DMS53 (cell line): ENCODE measurements around the gene ANTXRL.
"Not testable (repeated sequence)": the region's sequence is repeated elsewhere in the genome, so short reads cannot be mapped to it uniquely, and the experiment has no call there.

Experiments used
- DNase-seq: peaks from one replicate; lab custom pipeline; 2025; lab: John Stamatoyannopoulos, UW

Gene ANTXRL

GRCh38 chr10:46308113-46308415, 21.3 kb downstream of the ANTXRL start:
- no peak for DNase-seq

GRCh38 chr10:46308666-46309450, 22.1 kb downstream of the ANTXRL start:
- DNase-seq = no peak

GRCh38 chr10:46309511-46310142, 22.8 kb downstream of the ANTXRL start:
- DNase-seq = no peak

GRCh38 chr10:46310143-46310514, 23.3 kb downstream of the ANTXRL start:
- DNase-seq = no peak

GRCh38 chr10:46310851-46311250, 24.1 kb downstream of the ANTXRL start:
- no peak for DNase-seq

GRCh38 chr10:46311501-46311951, 24.7 kb downstream of the ANTXRL start:
- no peak for DNase-seq

- DNase-seq = not testable (repeated sequence)
Observed at GRCh38 chr10:46311961-46312431, 25.2 kb downstream of the ANTXRL start.

GRCh38 chr10:46312953-46313352, 26.2 kb downstream of the ANTXRL start:
- no peak for DNase-seq

- DNase-seq = no peak
Observed at GRCh38 chr10:46314071-46314470, 27.3 kb downstream of the ANTXRL start.

GRCh38 chr10:46315071-46315860, 28.5 kb downstream of the ANTXRL start:
- peak; percentile 66 for DNase-seq

GRCh38 chr10:46317370-46317769, 30.6 kb downstream of the ANTXRL start:
- DNase-seq = no peak

- DNase-seq = no peak
Observed at GRCh38 chr10:46317889-46318288, 31.1 kb downstream of the ANTXRL start.

- peak; percentile 51 for DNase-seq
Observed at GRCh38 chr10:46318799-46319198, 32.0 kb downstream of the ANTXRL start.

GRCh38 chr10:46319389-46319788, 32.6 kb downstream of the ANTXRL start:
- DNase-seq = peak; percentile 44

- DNase-seq = no peak
Observed at GRCh38 chr10:46321770-46322169, 35.0 kb downstream of the ANTXRL start.

GRCh38 chr10:46323176-46323575, 36.4 kb downstream of the ANTXRL start:
- no peak for DNase-seq

- DNase-seq = peak; percentile 15
Observed at GRCh38 chr10:46325021-46325420, 38.2 kb downstream of the ANTXRL start.

- no peak for DNase-seq
Observed at GRCh38 chr10:46326066-46326465, 39.3 kb downstream of the ANTXRL start.

- no peak for DNase-seq
Observed at GRCh38 chr10:46326971-46327370, 40.2 kb downstream of the ANTXRL start.

GRCh38 chr10:46327685-46328084, 40.9 kb downstream of the ANTXRL start:
- no peak for DNase-seq

GRCh38 chr10:46328853-46329689, 42.3 kb downstream of the ANTXRL start:
- DNase-seq = no peak

- DNase-seq = no peak
Observed at GRCh38 chr10:46329690-46330016, 42.9 kb downstream of the ANTXRL start.
